Hair follicle dermal papilla cell (primary cell): ENCODE measurements around the gene ATP5MK. TPM values are rescaled to one million over a fixed set of nuclear protein-coding genes. Genes with fewer than 3 reads are reported as not detected.

Experiments used
- total RNA-seq: library from RNA; depleted of rRNA; stranded (reverse); fragments of >200 nt; gene quantifications from 2 replicates; pipeline ENCODE4 v1.2.3, GENCODE V29; 2012

ATP5MK gene
- 116 and 154 TPM in 2 replicates for total RNA-seq

GRCh38 chr10:103396067-103396788, at the start of gene ATP5MK, which contains the start of gene PDCD11:
TSS of gene ATP5MK (minus strand) at chr10:103396475. CDS start at chr10:103392457, 4,018 bp downstream.
TSS of gene PDCD11 (plus strand) at chr10:103396626. CDS start at chr10:103398427, 1,801 bp downstream.

GRCh38 chr10:103367782-103368518, 28.3 kb downstream of the ATP5MK start, which contains the start of gene TAF5:
TSS of gene TAF5 (plus strand) at chr10:103367976. CDS start at chr10:103367990, 14 bp downstream.

GRCh38 chr10:103350517-103351260, 45.6 kb downstream of the ATP5MK start, which contains the start of gene PCGF6:
TSS of gene PCGF6 (minus strand) at chr10:103351140. CDS start at chr10:103351066, 74 bp downstream.

Other genes with a start within 250 kb of the ATP5MK start
- 58.8 and 66.5 TPM in 2 replicates for gene NT5C2, start 203.2 kb downstream of the ATP5MK start, total RNA-seq
- 0.16 TPM in 1 of 2 replicates, not detected in the other for gene RPEL1, start 150.6 kb downstream of the ATP5MK start, total RNA-seq
- gene INA, start 119.3 kb downstream of the ATP5MK start, total RNA-seq = 12.8 and 13.0 TPM in 2 replicates
- 10.4 and 11.8 TPM in 2 replicates for gene PCGF6, start 45.3 kb downstream of the ATP5MK start, total RNA-seq
- gene TAF5, start 28.5 kb downstream of the ATP5MK start, total RNA-seq = 1.9 and 2.4 TPM in 2 replicates
- gene PDCD11, start 151 bp upstream of the ATP5MK start, total RNA-seq = 30.4 and 36.7 TPM in 2 replicates
- gene CALHM2, start 55.9 kb upstream of the ATP5MK start, total RNA-seq = 51.1 and 61.2 TPM in 2 replicates
- gene CALHM1, start 62.4 kb upstream of the ATP5MK start, total RNA-seq = not detected in 2 replicates
- not detected in 2 replicates for gene CALHM3, start 82.8 kb upstream of the ATP5MK start, total RNA-seq
- gene NEURL1, start 97.2 kb upstream of the ATP5MK start, total RNA-seq = 0.12 and 0.16 TPM in 2 replicates